Thyroid gland (tissue), 4 donors: ENCODE results near the gene EFNA5. TPM values are rescaled to one million over a fixed set of nuclear protein-coding genes. Genes with fewer than 3 reads are reported as not detected.

Experiments used
- DNase-seq, 2 donors: peaks; one replicate each; pipeline ENCODE4 v3.0.0-alpha.2; 2019
- H3K27ac ChIP-seq, 3 donors: fragments of 200-600 bp; sonication (generic); 1 replicate in 2 of 3; 2 replicates in 1 of 3; pipeline ENCODE4 v1.5.1; 2016 to 2019; ENCODE audit warnings: mild to moderate bottlenecking in 1 of 3, moderate library complexity in 1 of 3
- H3K27me3 ChIP-seq: fragments of 200-600 bp; sonication (generic); one replicate; pipeline ENCODE4 v1.5.1; 2019
- H3K36me3 ChIP-seq, 2 donors: fragments of 200-600 bp; sonication (generic); one replicate each; pipeline ENCODE4 v1.5.1; 2016 to 2019
- H3K4me1 ChIP-seq, 2 donors: fragments of 200-600 bp; sonication (generic); one replicate each; pipeline ENCODE4 v1.5.1; 2017 to 2019
- H3K4me3 ChIP-seq, 3 donors: fragments of 200-600 bp; sonication (generic); replicated peaks in 1 of 3; 1 replicate in 2 of 3; 2 replicates in 1 of 3; pipeline ENCODE4 v1.5.1; 2016; ENCODE audit warnings: mild to moderate bottlenecking in 1 of 3
- H3K9me3 ChIP-seq: fragments of 200-600 bp; sonication (generic); one replicate; pipeline ENCODE4 v1.5.1; 2017
- CTCF ChIP-seq, 6 experiments: fragments of 200-600 bp in 3 of 6; fragments of 450-650 bp in 3 of 6; sonication (generic) in 3 of 6; IDR thresholded peaks; one replicate each; pipeline ENCODE4 v1.5.1; 2016 to 2019; ENCODE audit warnings: antibody characterized with exemption in 6 of 6, mild to moderate bottlenecking in 2 of 6, inconsistent platforms in 1 of 6, moderate library complexity in 1 of 6
- POLR2A ChIP-seq, 2 donors: fragments of 450-650 bp; IDR thresholded peaks; one replicate each; pipeline ENCODE4 v1.6.1; 2017; ENCODE audit warnings: antibody characterized with exemption in 2 of 2, mild to moderate bottlenecking in 2 of 2, moderate library complexity in 1 of 2
- WGBS, 2 donors: methylation state at CpG; one replicate each; pipeline ENCODE4 v1.1.5; 2017; 5-methylcytosine and 5-hydroxymethylcytosine counted together
- intact Hi-C: fragments of 100-400 bp; cut with DNase I; formaldehyde crosslinking; loops from one replicate; pipeline ENCODE4 v1.15.1; 2023
- total RNA-seq, 4 donors: library from RNA; depleted of rRNA; stranded (reverse); fragments of >200 nt; gene quantifications; one replicate each; pipeline ENCODE4 v1.2.3, GENCODE V29; 2016

Gene EFNA5
- total RNA-seq, 4 donors from 2014 or later, result 5.7 to 17.2 (median 6.4) TPM

DNA sequence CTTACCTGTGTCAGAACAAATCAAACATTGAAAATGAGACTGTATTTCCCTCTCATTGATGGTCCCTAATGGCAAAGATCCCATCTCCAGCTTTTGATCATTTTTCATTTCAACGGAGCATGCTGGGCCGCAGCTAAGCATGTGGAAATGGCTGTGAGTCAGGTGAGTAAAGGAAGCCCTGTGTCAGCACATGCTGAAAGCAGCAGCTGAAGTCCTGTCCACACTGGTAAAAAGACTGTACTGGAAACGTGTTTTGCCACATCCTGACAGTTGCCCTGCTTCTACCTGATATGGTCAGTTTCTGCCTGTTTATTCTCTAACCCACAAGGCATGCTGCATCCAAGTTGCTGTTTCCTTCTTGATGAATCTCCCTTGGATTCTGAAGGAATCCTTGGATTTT is 330.1 kb downstream of the EFNA5 start:
- Histone ChIP-seq H3K27ac (no peak overlapping the region), H3K4me1 (no peaks in the 10 kb centered on the region), H3K4me3 (no peak overlapping the region), H3K9me3 (no peaks in the 10 kb centered on the region), H3K36me3 (no peaks in the 10 kb centered on the region), H3K27me3 (no peaks in the 10 kb centered on the region)
- 71 to 73% methylated on average over 3 of the region's 3 CpGs for WGBS, 2 donors
- intact Hi-C loops, result no loop called here
- DNase-seq, result no peak
- TF ChIP-seq POLR2A (IDR thresholded peaks at IDR 0.05) (no peak), CTCF (IDR thresholded peaks at IDR 0.05) (no peak)

DNA sequence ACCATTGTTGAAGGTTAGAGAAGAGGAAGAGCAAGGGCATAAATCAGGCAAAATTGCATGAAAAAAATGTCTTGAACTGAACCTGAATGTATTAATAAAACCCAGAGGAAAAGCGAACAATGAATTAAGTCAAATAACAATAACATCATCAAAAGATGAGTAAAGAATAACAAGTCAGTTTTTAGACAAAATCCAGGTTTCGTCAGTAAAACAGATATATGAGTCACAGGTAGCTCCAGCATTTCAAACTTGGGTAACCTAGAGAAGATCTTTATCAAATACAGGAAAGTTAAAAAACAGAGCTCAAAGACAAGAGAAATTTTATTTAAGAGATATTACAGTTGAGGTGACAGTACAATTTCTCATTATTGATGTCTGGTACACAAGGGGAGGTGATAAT is 332.4 kb downstream of the EFNA5 start:
- no peaks in the 10 kb centered on the region for H3K36me3 ChIP-seq
- TF ChIP-seq CTCF (IDR thresholded peaks at IDR 0.05), result no peak
- intact Hi-C loops, result no loop called here
- no peaks in the 10 kb centered on the region for H3K9me3 ChIP-seq
- DNase-seq, result no peak
- WGBS, 2 donors, result 96 to 97% methylated on average over 2 of the region's 2 CpGs
- H3K4me3 ChIP-seq, result no peak overlapping the region
- no peaks in the 10 kb centered on the region for H3K27me3 ChIP-seq
- H3K27ac ChIP-seq, result no peak overlapping the region
- H3K4me1 ChIP-seq, result no peaks in the 10 kb centered on the region

- Histone ChIP-seq H3K27ac (no peak overlapping the region), H3K4me3 (no peak overlapping the region), H3K4me1 (no peaks in the 10 kb centered on the region), H3K9me3 (no peaks in the 10 kb centered on the region), H3K36me3 (no peaks in the 10 kb centered on the region), H3K27me3 (no peaks in the 10 kb centered on the region)
- TF ChIP-seq POLR2A (IDR thresholded peaks at IDR 0.05), result no peak
- no peak for TF ChIP-seq CTCF (IDR thresholded peaks at IDR 0.05)
- no peak for DNase-seq
- intact Hi-C loops, result no loop called here
- WGBS, 2 donors, result 40 to 65% methylated on average over 1 of the region's 1 CpG
These were observed 333.5 kb downstream of the EFNA5 start for GRCh38 chr5:107337281-107337680.

GRCh38 chr5:107331882-107332281 is 338.9 kb downstream of the EFNA5 start:
- no peaks in the 10 kb centered on the region for H3K36me3 ChIP-seq
- WGBS, 2 donors, result 83 to 87% methylated on average over 2 of the region's 2 CpGs
- H3K4me3 ChIP-seq, result no peak overlapping the region
- no peaks in the 10 kb centered on the region for H3K9me3 ChIP-seq
- intact Hi-C loops, result no loop called here
- H3K27ac ChIP-seq, result no peak overlapping the region
- no peaks in the 10 kb centered on the region for H3K4me1 ChIP-seq
- TF ChIP-seq POLR2A (IDR thresholded peaks at IDR 0.05), result no peak
- TF ChIP-seq CTCF (IDR thresholded peaks at IDR 0.05), result no peak
- DNase-seq, result no peak
- no peaks in the 10 kb centered on the region for H3K27me3 ChIP-seq

DNA sequence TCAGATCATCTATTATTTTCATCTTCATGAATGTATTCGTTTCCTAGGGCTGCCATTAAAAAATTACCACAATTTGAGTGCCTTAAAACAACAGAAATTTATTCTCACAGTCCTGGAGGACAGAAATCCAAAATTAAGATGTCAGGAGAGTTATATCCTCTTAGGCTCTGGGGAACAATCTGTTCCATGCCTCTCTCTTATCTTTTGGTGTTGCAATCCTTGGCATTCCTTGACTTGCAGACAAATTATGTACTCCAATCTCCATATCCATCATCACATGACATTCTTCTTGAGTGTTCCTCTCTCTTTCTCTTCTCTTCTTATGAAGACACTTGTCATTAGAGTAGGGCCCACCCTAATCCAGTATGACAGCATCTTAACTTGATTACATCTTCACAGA is 339.4 kb downstream of the EFNA5 start:
- DNase-seq, result no peak
- Histone ChIP-seq H3K4me1 (no peaks in the 10 kb centered on the region), H3K9me3 (no peaks in the 10 kb centered on the region), H3K27me3 (no peaks in the 10 kb centered on the region), H3K36me3 (no peaks in the 10 kb centered on the region), H3K4me3 (no peak overlapping the region), H3K27ac (no peak overlapping the region)
- 78 to 88% methylated on average over 1 of the region's 1 CpG for whole genome bisulfite sequencing, 2 donors
- intact Hi-C loops, result no loop called here
- TF ChIP-seq CTCF (IDR thresholded peaks at IDR 0.05) (no peak), POLR2A (IDR thresholded peaks at IDR 0.05) (no peak)
